Skeletal muscle satellite cell (primary cell): Measurements from ENCODE around the gene NINJ1.
"Not testable (repeated sequence)": the region's sequence is repeated elsewhere in the genome, so short reads cannot be mapped to it uniquely, and the experiment has no call there.

ENCODE experiments used
- H3K27me3 ChIP-seq: 2 replicates; pipeline ENCODE4 v1.7.0; 2013; ENCODE audit warnings: low read length; ENCODE audit not compliant: control insufficient read depth, insufficient read depth
- H3K36me3 ChIP-seq: 2 replicates; pipeline ENCODE4 v1.7.0; 2013; ENCODE audit warnings: mild to moderate bottlenecking, control low read depth, low read length; ENCODE audit not compliant: insufficient read depth
- H3K4me1 ChIP-seq: 2 replicates; pipeline ENCODE4 v1.7.0; 2013; ENCODE audit warnings: low read length; ENCODE audit not compliant: control insufficient read depth, insufficient read depth
- H3K4me2 ChIP-seq: 2 replicates; pipeline ENCODE4 v1.7.0; 2013; ENCODE audit warnings: mild to moderate bottlenecking, low read length
- H3K4me3 ChIP-seq: 2 replicates; pipeline ENCODE4 v1.7.0; 2013; ENCODE audit warnings: low read length
- H3K9ac ChIP-seq: 2 replicates; pipeline ENCODE4 v1.7.0; 2013; ENCODE audit warnings: mild to moderate bottlenecking, low read depth, low read length, moderate library complexity
- H3K9me3 ChIP-seq: replicated peaks from 2 replicates; pipeline ENCODE4 v1.7.0; 2013; ENCODE audit warnings: mild to moderate bottlenecking, control low read depth, low read length

NINJ1 gene

DNA sequence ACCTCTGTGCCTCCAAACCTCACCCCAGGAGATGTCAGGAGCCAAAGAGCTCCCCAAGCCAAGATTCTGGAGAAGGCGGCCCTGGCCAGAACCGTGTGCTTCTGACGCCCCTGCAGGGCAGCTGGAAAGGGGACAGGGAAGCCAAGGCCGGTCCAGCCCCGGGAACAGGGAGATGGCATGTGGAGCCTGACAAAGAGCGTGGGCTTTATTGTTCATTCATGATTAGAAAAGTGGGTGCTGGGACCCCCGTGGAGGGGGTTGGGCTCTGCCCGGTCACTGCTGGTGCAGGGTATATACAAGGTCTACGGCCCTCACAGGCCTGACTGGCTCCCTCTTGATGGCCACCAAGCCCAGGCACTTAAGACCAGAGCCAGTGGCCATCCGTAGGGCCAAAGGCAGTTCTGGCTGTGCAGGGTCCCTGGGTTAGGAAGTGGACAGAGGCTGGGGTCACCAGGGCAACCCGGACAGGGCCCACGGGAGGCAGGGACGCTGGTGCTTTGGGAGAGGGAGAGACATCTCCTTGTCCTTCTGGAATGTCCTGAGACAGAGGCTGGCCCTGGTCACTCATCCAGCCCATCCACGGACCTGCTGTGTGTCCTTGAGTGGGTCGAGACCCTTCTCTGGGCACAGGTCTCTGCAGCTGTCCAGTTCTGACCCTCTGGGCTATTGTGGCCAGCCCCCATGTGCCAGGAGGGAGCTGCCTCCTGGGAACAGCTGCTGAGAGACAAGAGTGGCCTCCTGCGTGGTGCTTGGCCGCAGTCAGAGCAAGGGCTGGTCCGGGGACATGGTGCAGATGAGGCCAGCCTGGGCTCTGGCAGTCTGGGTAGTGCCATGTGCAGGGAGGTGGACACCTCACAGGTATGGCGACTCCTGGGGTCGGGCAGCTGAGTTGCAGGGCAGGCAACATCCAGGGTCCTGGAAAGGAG lies 12.5 kb downstream of the NINJ1 start:
- H3K36me3 ChIP-seq, result peaks cover 7% of the 10 kb centered on the region
- H3K4me1 ChIP-seq, result peaks cover 21% of the 10 kb centered on the region
- H3K9ac ChIP-seq, result no peak overlapping the region
- H3K9me3 ChIP-seq, result no peaks in the 10 kb centered on the region
- H3K4me2 ChIP-seq, result no peak overlapping the region
- no peaks in the 10 kb centered on the region for H3K27me3 ChIP-seq
- no peak overlapping the region for H3K4me3 ChIP-seq

DNA sequence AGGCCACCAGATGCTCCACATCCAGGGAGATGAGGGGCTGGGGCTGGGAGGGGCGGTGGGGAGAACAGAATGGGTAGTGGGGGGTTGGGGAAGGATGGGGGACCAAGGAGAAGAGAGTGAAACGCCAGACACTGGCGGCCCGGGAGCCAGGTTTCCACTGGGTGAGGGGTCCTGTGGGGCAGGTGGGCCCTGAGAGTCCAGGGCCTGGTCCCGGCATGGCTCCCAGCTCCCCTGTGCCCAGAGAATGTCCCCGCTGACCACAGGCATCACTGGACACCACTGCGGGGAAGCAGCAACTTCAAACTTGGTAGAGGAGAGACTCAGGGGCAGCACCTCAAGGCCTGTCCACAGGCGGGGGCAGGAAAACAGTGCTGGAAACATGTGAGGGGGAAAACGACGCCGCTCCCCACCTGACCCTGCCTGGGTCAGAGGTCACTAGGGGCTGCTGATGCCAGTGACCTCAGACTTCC lies 13.2 kb downstream of the NINJ1 start:
- H3K4me2 ChIP-seq, result no peak overlapping the region
- peaks cover 7% of the 10 kb centered on the region for H3K36me3 ChIP-seq
- peaks cover 22% of the 10 kb centered on the region for H3K4me1 ChIP-seq
- H3K4me3 ChIP-seq, result no peak overlapping the region
- H3K27me3 ChIP-seq, result no peaks in the 10 kb centered on the region
- H3K9me3 ChIP-seq, result no peaks in the 10 kb centered on the region
- no peak overlapping the region for H3K9ac ChIP-seq

DNA sequence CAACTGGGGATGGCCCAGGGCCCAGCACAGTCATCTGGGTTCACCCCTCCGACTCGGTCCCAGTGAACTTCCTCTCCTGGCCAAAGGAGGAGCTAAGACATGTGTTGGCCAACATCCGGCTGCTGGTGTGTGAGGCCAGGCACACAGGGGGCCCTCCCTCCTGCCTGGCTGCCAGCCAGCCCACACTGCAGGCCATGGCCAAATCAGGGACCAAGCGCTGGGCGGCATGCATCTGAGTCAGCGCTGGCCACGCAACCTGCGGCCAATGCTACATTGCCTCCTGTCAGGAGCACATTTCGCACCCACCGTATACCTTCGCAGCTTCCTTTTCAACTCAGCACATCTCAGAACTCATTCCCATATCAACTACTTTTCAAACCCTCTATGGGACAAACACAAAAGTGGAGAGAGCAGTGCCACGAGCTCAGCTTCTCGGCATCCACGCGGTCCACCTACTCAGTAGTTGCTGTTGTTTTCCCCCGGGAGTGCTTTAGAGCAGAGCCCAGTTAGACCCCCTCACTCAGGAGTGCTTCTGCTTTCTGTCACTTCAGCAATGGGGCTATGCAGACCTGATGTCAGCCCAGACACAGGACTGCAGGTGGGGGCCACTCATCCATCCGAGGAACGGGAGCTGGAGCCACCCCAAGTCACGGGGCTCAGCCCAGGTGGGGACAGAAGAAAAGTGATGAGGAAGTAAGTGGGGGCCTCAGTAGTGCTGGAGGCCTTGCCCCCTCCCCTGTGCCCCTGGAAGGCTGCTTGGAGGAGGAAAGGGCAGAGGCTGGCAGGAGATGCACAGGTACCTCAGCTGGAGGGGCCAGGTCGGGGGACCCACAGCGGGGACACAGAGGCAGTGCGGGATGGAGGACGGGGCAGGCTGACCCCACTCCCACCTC lies 13.9 kb downstream of the NINJ1 start:
- Histone ChIP-seq H3K4me2 (peak overlapping the region; percentile 30), H3K4me1 (peaks cover 20% of the 10 kb centered on the region), H3K4me3 (peak overlapping the region; percentile 18), H3K9ac (no peak overlapping the region), H3K27me3 (no peaks in the 10 kb centered on the region), H3K9me3 (no peaks in the 10 kb centered on the region), H3K36me3 (peaks cover 7% of the 10 kb centered on the region)

DNA sequence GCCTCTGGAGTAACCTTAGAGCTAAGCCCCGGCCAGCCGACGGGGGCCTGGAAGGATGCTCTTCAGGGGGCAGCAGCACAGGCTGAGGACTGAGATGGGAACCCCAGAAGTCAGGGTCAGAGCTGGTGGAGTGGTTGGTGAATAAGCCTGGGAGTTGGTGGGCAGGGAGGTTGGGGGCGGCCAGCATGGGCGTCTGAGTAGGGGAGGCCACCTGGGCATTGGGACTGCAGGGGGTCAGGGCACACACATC lies 14.4 kb downstream of the NINJ1 start:
- Histone ChIP-seq H3K9me3 (no peaks in the 10 kb centered on the region), H3K36me3 (peaks cover 5% of the 10 kb centered on the region), H3K4me2 (peak overlapping the region; percentile 30), H3K9ac (no peak overlapping the region), H3K27me3 (no peaks in the 10 kb centered on the region), H3K4me3 (peak overlapping the region; percentile 18), H3K4me1 (peaks cover 20% of the 10 kb centered on the region)

DNA sequence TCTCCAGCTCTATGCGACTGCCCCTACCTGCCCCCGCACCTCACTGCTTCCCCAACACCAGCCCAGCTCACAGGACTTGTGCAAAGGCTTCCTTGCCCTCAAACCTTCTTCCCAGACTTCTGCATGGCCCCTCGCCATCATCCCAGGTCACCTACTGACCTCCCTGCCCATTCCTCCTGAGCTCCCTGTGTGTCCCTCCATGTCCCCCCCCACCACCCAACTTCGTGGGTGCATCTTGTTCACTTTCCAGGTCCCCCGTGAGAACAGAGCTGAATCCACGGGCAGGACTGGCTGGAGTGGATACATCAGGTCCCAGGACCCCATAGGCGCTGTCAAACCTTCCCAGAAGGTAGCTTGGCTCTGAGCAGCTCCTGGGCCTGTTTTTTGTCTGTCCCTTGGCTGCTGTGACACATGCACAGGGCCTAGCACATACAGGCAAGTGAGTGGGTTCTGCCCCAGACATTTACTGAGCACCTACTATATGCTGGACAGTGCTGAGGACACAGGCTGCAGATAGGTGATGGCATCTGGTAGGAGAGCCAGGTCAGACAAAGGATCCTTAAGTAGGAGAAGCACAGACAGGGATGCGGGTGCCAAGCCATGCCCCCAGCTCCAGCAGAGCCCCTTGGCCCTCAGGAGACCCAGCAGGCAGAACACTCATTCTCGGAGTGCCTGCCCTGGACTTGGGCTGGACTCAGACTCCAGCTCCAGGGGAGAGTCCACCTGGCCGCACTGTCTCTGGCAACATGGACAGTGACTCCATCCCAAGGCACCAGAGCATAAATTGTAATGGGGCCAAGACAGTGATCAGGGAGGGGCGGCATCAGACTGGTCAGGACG lies 15.0 kb downstream of the NINJ1 start:
- H3K9ac ChIP-seq, result no peak overlapping the region
- no peaks in the 10 kb centered on the region for H3K9me3 ChIP-seq
- H3K4me2 ChIP-seq, result peak overlapping the region; percentile 30
- H3K4me3 ChIP-seq, result peak overlapping the region; percentile 18
- peaks cover 20% of the 10 kb centered on the region for H3K4me1 ChIP-seq
- H3K27me3 ChIP-seq, result no peaks in the 10 kb centered on the region
- peaks cover 5% of the 10 kb centered on the region for H3K36me3 ChIP-seq

DNA sequence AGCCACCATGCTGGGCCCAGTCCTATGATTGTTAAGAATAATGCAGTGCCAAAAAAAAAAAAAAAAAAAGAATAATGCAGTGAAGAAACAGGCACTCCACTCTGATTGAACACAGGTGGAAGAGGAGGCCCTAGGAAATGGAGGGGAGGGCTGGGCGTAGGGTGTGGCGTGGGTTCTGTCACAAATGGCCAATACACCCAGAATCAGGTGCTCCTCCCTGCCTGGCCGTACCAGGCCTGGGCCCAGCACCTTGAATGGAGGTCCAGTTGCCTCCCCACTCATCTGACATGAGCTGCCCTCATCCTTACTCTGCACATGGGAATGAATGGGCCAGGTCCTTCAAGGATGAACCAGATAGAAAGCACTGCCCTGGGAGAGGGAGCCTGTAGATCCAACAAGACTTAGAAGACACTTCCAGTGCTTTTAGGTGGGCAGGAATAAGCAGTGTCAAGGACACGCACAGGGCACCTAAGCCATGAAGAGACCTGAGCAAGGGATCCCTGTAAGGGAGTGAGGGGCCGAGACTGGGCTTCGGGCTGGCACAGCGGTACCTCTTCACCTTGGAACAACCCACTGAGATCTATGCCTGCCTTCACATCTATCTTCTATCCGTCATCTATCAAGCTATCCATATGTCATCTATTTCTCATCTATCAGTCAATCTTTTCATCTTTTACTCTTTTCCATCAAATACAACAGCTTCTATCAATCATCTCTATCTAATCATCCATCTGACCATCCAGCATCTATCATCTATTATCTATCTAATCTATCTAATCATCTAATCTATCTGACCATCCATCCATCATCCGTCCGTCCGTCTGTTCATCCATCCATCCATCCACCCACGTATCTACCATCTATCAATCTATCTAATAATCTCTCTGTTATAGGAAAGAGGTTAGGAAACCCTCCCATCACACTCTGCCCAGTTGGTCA lies 15.9 kb downstream of the NINJ1 start:
- H3K27me3 ChIP-seq, result no peaks in the 10 kb centered on the region
- H3K4me3 ChIP-seq, result no peak overlapping the region
- H3K9me3 ChIP-seq, result no peaks in the 10 kb centered on the region
- peaks cover 8% of the 10 kb centered on the region for H3K36me3 ChIP-seq
- no peak overlapping the region for H3K4me2 ChIP-seq
- H3K9ac ChIP-seq, result no peak overlapping the region
- H3K4me1 ChIP-seq, result peaks cover 20% of the 10 kb centered on the region

DNA sequence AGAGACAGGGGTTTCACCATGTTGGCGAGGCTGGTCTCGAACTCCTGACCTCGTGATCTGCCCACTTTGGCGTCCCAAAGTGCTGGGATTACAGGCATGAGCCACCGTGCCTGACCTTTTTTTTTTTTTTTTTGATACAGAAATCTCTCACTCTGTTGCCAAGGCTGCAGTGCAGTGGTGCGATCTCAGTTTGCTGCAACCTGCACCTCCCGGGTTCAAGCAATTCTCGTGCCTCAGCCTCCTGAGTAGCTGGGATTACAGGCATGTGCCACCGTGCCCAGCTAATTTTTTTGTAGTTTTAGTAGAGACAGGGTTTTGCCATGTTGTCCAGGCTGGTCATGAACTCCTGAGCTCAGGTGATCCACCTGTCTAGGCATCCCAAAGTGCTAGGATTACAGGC lies 16.5 kb downstream of the NINJ1 start:
- H3K4me3 ChIP-seq, H3K9ac ChIP-seq, H3K9me3 ChIP-seq, H3K27me3 ChIP-seq, H3K4me2 ChIP-seq: not testable (repeated sequence)
- Histone ChIP-seq H3K4me1 (peaks cover 20% of the 10 kb centered on the region), H3K36me3 (peaks cover 14% of the 10 kb centered on the region)

DNA sequence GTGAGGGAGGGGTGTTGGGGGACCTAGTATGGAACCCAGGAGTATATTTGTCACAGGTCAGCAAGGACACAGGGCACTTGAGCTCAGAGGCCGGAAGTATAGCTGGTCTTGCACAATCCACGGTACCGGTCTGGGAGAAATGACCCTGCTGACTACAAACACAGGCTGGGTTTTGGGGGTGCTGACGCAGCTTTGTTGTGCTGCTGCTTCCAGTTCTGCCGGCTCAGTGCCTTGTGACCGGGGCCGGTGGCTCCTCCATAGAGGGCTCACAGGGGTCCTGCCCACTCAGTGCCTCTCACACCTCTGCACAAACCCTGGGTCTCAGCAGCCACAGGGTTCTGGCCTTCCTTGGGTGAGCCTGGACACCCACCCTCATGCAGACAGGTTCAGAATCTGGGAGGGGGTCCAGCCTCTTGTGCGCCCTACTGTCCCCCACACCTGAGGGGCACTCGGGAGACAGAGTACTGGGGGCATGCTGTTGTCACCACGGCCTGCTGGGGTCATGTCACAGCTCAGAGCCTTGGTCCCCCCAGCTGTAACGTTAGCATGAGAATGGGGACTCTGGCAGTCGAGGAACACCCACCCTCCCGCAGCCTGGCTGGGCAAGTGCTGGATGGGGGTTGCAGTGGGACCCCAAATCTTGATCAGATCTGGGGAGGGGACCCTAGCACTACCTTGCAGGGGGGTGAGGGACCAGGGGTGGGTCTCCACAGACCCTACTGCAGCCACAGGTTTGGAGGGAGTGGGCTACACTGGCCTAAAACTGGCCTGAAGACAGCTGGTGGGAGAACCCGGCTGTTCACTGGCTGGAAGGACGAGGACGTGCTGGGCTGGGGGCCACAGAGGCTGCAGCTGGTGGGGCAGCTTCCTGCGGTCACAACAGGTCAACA lies 17.7 kb downstream of the NINJ1 start:
- no peak overlapping the region for H3K9ac ChIP-seq
- H3K9me3 ChIP-seq, result no peaks in the 10 kb centered on the region
- H3K36me3 ChIP-seq, result peaks cover 19% of the 10 kb centered on the region
- H3K27me3 ChIP-seq, result no peaks in the 10 kb centered on the region
- peak overlapping the region; percentile 15 for H3K4me2 ChIP-seq
- H3K4me3 ChIP-seq, result no peak overlapping the region
- H3K4me1 ChIP-seq, result peaks cover 20% of the 10 kb centered on the region

DNA sequence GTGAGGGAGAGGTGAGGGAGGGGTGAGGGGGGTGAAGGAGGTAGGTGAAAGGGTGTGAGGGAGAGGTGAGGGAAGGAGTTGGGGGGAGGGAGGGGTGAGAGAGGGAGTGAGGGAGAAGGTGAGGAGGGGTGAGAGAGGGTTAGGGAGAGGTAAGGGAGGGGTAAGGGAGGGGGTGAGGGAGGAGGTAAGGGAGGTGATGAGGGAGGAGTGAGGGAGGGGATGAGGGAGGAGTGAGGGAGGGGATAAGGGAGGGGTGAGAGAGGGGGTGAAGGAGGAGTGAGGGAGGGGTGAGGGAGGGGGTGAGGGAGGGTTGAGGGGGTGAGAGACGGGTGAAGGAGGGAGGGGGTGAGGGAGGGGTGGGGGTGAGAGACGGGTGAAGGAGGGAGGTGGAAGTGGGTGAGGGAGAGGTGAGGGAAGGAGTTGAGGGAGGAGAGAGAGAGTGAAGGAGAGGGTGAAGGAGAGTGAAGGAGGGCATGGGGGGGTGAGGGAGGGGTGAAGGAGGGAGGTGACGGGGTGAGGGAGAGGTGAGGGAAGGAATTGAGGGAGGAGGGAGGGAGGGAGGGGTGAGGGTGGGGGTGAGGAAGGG lies 18.5 kb downstream of the NINJ1 start:
- no peak overlapping the region for H3K9ac ChIP-seq

More for the DNA sequence above, 18.5 kb downstream of the NINJ1 start:
- peaks cover 20% of the 10 kb centered on the region for H3K4me1 ChIP-seq
- no peaks in the 10 kb centered on the region for H3K9me3 ChIP-seq
- no peak overlapping the region for H3K4me2 ChIP-seq
- no peak overlapping the region for H3K4me3 ChIP-seq
- no peaks in the 10 kb centered on the region for H3K27me3 ChIP-seq
- peaks cover 26% of the 10 kb centered on the region for H3K36me3 ChIP-seq
